HCT116 (cell line): ENCODE measurements around the gene TNFRSF19. TPM values are rescaled to one million over a fixed set of nuclear protein-coding genes. Genes with fewer than 3 reads are reported as not detected.

Source experiments
- ATAC-seq: fragments of 200-7000 bp; cut with Tn5 transposase; 2 replicates; pipeline ENCODE4 v1.9.1; 2020; ENCODE audit warnings: mild to moderate bottlenecking, moderate library complexity
- BruUV-seq: library from RNA; stranded (reverse); fragments of 400-500 nt; replicated peaks from 2 replicates; lab custom pipeline; 2021; lab: Mats Ljungman, UMichigan
- CTCF ChIA-PET: fragments of 300-600 bp; sonication (Branson Sonifier 250); formaldehyde crosslinking; loops from one replicate; lab custom pipeline; 2021; ENCODE audit warnings: antibody characterized with exemption; lab: Charles Lee
- POLR2A ChIA-PET: fragments of 300-600, 350-600 bp; sonication (Branson Sonifier 250); formaldehyde crosslinking; loops from one replicate; lab custom pipeline; 2021; ENCODE audit warnings: antibody characterized with exemption; lab: Charles Lee
- RAD21 ChIA-PET, 2 experiments: fragments of 300-600 bp; sonication (Branson Sonifier 250); formaldehyde crosslinking; loops; one replicate each; lab custom pipeline; 2023; ENCODE audit warnings: low total read pairs in 2 of 2; ENCODE audit not compliant: uncharacterized antibody in 2 of 2, unreplicated experiment in 2 of 2, low non-redundant PET in 1 of 2; lab: Charles Lee
- DNase-seq: peaks from one replicate; pipeline ENCODE4 v3.0.0-alpha.2; 2010; ENCODE audit warnings: low read depth, low spot score
- H2AFZ ChIP-seq: fragments of 200-600 bp; shearing (Covaris generic), sonication (generic); 2 replicates; pipeline ENCODE4 v1.6.1; 2017; ENCODE audit warnings: low read depth, mixed run types, mixed read lengths, antibody characterized with exemption, low read length; ENCODE audit not compliant: poor library complexity, severe bottlenecking
- H3K27ac ChIP-seq: 2 replicates; pipeline ENCODE4 v1.5.1; 2012; ENCODE audit warnings: low read depth, low read length
- H3K27me3 ChIP-seq: fragments of 200-600 bp; sonication (generic); 2 replicates; pipeline ENCODE4 v1.6.1; 2016; ENCODE audit warnings: mixed run types, low read length, mixed read lengths; ENCODE audit not compliant: insufficient read depth
- H3K36me3 ChIP-seq, 2 experiments: fragments of 200-500 bp in 1 of 2; fragments of 200-600 bp in 1 of 2; sonication (Bioruptor generic) in 1 of 2; sonication (generic) in 1 of 2; 2 replicates each; pipeline versions ENCODE4 v1.5.1 to v1.6.1; 2014 to 2016; ENCODE audit warnings: low read length in 2 of 2, inconsistent platforms in 1 of 2, mixed read lengths in 1 of 2, mixed run types in 1 of 2; ENCODE audit not compliant: insufficient read depth in 2 of 2, control insufficient read depth in 1 of 2
- H3K4me1 ChIP-seq, 2 experiments: fragments of 200-600 bp in 1 of 2; sonication (generic) in 1 of 2; 2 replicates each; pipeline versions ENCODE4 v1.5.1 to v1.6.1; 2012 to 2017; ENCODE audit warnings: low read length in 2 of 2, inconsistent platforms in 1 of 2, mild to moderate bottlenecking in 1 of 2, mixed read lengths in 1 of 2, mixed run types in 1 of 2, moderate library complexity in 1 of 2; ENCODE audit not compliant: insufficient read depth in 2 of 2, control insufficient read depth in 1 of 2
- H3K4me2 ChIP-seq: fragments of 200-600 bp; sonication (generic); 2 replicates; pipeline ENCODE4 v1.6.1; 2017; ENCODE audit warnings: mixed run types, low read length, mixed read lengths
- H3K4me3 ChIP-seq, 2 experiments: fragments of 200-600 bp in 1 of 2; sonication (generic) in 1 of 2; replicated peaks in 1 of 2; 2 replicates each; pipeline ENCODE4 v1.5.1; 2011 to 2016; ENCODE audit warnings: low read length in 2 of 2, control low read depth in 1 of 2, low read depth in 1 of 2, mild to moderate bottlenecking in 1 of 2, mixed read lengths in 1 of 2, mixed run types in 1 of 2
- H3K79me2 ChIP-seq: fragments of 200-600 bp; sonication (generic); 2 replicates; pipeline ENCODE4 v1.6.1; 2017; ENCODE audit warnings: mild to moderate bottlenecking, mixed run types, low read length, moderate library complexity, mixed read lengths; ENCODE audit not compliant: insufficient read depth
- H3K9ac ChIP-seq: fragments of 200-600 bp; sonication (generic); 2 replicates; pipeline ENCODE4 v1.6.1; 2016; ENCODE audit warnings: low read length, mixed read lengths
- H3K9me2 ChIP-seq: fragments of 200-600 bp; sonication (generic), shearing (Covaris generic); 2 replicates; pipeline ENCODE4 v1.6.1; 2017; ENCODE audit warnings: mixed run types, mild to moderate bottlenecking, moderate library complexity; ENCODE audit not compliant: insufficient read depth
- H3K9me3 ChIP-seq, 2 experiments: fragments of 200-500 bp in 1 of 2; fragments of 200-600 bp in 1 of 2; sonication (Bioruptor generic) in 1 of 2; sonication (generic) in 1 of 2; 2 replicates each; pipeline ENCODE4 v1.6.1; 2014 to 2017; ENCODE audit warnings: low read length in 2 of 2, mixed read lengths in 2 of 2, inconsistent platforms in 1 of 2, low read depth in 1 of 2, mild to moderate bottlenecking in 1 of 2, mixed run types in 1 of 2, moderate library complexity in 1 of 2; ENCODE audit not compliant: control insufficient read depth in 1 of 2, insufficient read depth in 1 of 2
- H4K20me1 ChIP-seq: fragments of 200-600 bp; sonication (generic), shearing (Covaris generic); 2 replicates; pipeline ENCODE4 v1.6.1; 2017; ENCODE audit warnings: mixed run types, mild to moderate bottlenecking, moderate library complexity; ENCODE audit not compliant: insufficient read depth
- EGR1 ChIP-seq: IDR thresholded peaks from 2 replicates; pipeline ENCODE4 v1.6.1; 2012; ENCODE audit warnings: low read depth
- ELF1 ChIP-seq: IDR thresholded peaks from 2 replicates; pipeline ENCODE4 v1.6.1; 2012; ENCODE audit warnings: low read depth, borderline replicate concordance
- FOSL1 ChIP-seq: IDR thresholded peaks from 2 replicates; pipeline ENCODE4 v1.6.1; 2012; ENCODE audit warnings: low read depth
- JUND ChIP-seq: IDR thresholded peaks from 2 replicates; pipeline ENCODE4 v1.6.1; 2012
- POLR2A ChIP-seq: IDR thresholded peaks from 2 replicates; pipeline ENCODE4 v1.7.0; 2011; ENCODE audit warnings: borderline replicate concordance; ENCODE audit not compliant: insufficient read depth, insufficient read length; ENCODE audit errors: extremely low read depth
- RAD21 ChIP-seq: IDR thresholded peaks from 2 replicates; pipeline ENCODE4 v1.6.1; 2012; ENCODE audit warnings: low read depth, mild to moderate bottlenecking
- SP1 ChIP-seq: IDR thresholded peaks from 2 replicates; pipeline ENCODE4 v1.6.1; 2012; ENCODE audit warnings: low read depth
- YY1 ChIP-seq: IDR thresholded peaks from 2 replicates; pipeline ENCODE4 v1.6.1; 2011; ENCODE audit warnings: low read length, low read depth, moderate library complexity, mild to moderate bottlenecking; ENCODE audit not compliant: insufficient replicate concordance; ENCODE audit errors: extremely low read depth
- ZBTB33 ChIP-seq: IDR thresholded peaks from 2 replicates; pipeline ENCODE4 v1.6.1; 2011; ENCODE audit warnings: mild to moderate bottlenecking, low read length, moderate library complexity; ENCODE audit not compliant: insufficient replicate concordance; ENCODE audit errors: extremely low read depth
- ZNF274 ChIP-seq: fragments of 200-500 bp; sonication (Bioruptor generic); IDR thresholded peaks from 2 replicates; pipeline ENCODE4 v1.6.1; 2014; ENCODE audit warnings: mild to moderate bottlenecking, low read depth, low read length, inconsistent platforms
- intact Hi-C: fragments of 100-400 bp; cut with micrococcal nuclease; formaldehyde crosslinking; loops from 2 replicates; pipeline ENCODE4 v1.10.0; 2022
- total RNA-seq: library from RNA; stranded (reverse); gene quantifications from one replicate; pipeline ENCODE4 v1.2.1, GENCODE V29; 2021; ENCODE audit not compliant: unreplicated experiment
- TF ChIP-seq, protein P1 (sequence below), 3 experiments: fragments of 200-600 bp in 1 of 3; sonication (generic) in 1 of 3; IDR thresholded peaks in 2 of 3; conservative IDR thresholded peaks in 1 of 3; 2 replicates each; pipeline ENCODE4 v1.5.1; 2012 to 2017; ENCODE audit warnings: low read depth in 2 of 3, low read length in 2 of 3, antibody characterized with exemption in 1 of 3, borderline replicate concordance in 1 of 3, control low read depth in 1 of 3, mild to moderate bottlenecking in 1 of 3, mixed read lengths in 1 of 3, mixed run types in 1 of 3, moderate library complexity in 1 of 3; ENCODE audit not compliant: insufficient read depth in 1 of 3
- TF ChIP-seq, protein P2 (sequence below): IDR thresholded peaks from 2 replicates; pipeline ENCODE4 v1.6.1; 2012

The TNFRSF19 gene
- total RNA-seq, 1 experiment from 2014 or later: 1.1 TPM

DNA sequence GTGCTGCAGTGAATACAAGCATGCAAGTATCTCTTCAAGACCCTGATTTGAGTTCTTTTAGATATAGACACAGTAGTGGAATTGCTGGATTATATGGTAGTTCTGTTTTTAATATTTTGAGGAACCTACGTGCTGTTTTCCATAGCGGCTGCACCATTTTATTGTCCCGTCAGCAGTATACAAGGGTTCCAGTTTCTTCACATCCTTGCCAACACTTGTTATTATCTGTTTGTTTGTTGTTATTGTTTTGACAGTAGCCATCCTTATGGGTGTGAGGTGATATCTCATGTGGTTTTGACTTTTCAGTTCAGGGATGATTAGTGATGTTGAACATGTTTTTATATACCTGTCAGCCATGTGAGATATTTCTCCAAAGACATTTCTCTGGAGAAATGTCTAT, 53.2 kb downstream of the TNFRSF19 start:
- no peak for ATAC-seq
- CTCF ChIA-PET: no interaction called here

More for the DNA sequence above, 53.2 kb downstream of the TNFRSF19 start:
- RAD21 ChIA-PET: no interaction called here
- no peak overlapping the region for H3K27ac ChIP-seq
- H3K4me3 ChIP-seq: no peak overlapping the region
- no peaks in the 10 kb centered on the region for H3K36me3 ChIP-seq
- H3K27me3 ChIP-seq: no peaks in the 10 kb centered on the region
- TF ChIP-seq POLR2A (no peak), ELF1 (no peak), EGR1 (no peak), SP1 (no peak), YY1 (no peak), RAD21 (no peak), JUND (no peak), ZNF274 (no peak), FOSL1 (no peak), ZBTB33 (no peak)
- TF ChIP-seq, protein P1, sequence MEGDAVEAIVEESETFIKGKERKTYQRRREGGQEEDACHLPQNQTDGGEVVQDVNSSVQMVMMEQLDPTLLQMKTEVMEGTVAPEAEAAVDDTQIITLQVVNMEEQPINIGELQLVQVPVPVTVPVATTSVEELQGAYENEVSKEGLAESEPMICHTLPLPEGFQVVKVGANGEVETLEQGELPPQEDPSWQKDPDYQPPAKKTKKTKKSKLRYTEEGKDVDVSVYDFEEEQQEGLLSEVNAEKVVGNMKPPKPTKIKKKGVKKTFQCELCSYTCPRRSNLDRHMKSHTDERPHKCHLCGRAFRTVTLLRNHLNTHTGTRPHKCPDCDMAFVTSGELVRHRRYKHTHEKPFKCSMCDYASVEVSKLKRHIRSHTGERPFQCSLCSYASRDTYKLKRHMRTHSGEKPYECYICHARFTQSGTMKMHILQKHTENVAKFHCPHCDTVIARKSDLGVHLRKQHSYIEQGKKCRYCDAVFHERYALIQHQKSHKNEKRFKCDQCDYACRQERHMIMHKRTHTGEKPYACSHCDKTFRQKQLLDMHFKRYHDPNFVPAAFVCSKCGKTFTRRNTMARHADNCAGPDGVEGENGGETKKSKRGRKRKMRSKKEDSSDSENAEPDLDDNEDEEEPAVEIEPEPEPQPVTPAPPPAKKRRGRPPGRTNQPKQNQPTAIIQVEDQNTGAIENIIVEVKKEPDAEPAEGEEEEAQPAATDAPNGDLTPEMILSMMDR (IDR thresholded peaks at IDR 0.05 in 2 of 3, conservative IDR thresholded peaks at IDR 0.05 in 1 of 3; ENCODE audit: borderline replicate concordance in 1 of 3, insufficient read depth in 1 of 3, low read depth in 2 of 3, low read length in 2 of 3): no peak
- TF ChIP-seq, protein P2, sequence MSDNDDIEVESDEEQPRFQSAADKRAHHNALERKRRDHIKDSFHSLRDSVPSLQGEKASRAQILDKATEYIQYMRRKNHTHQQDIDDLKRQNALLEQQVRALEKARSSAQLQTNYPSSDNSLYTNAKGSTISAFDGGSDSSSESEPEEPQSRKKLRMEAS: no peak
- H3K9me2 ChIP-seq: no peaks in the 10 kb centered on the region
- H3K4me1 ChIP-seq: peaks cover 0 to 8% of the 10 kb centered on the region in 2 experiments; a peak in 1 of 4 replicates
- POLR2A ChIA-PET: no interaction called here
- no peak for DNase-seq
- intact Hi-C loops: no loop called here
- no peaks in the 10 kb centered on the region for H4K20me1 ChIP-seq
- no peaks in the 10 kb centered on the region for H3K79me2 ChIP-seq
- H2AFZ ChIP-seq: no peak overlapping the region
- no peaks in the 10 kb centered on the region for H3K9me3 ChIP-seq
- no peak overlapping the region for H3K4me2 ChIP-seq
- BruUV-seq: no TSS peak
- H3K9ac ChIP-seq: no peak overlapping the region
